Smooth muscle cell (in vitro differentiated cells): ENCODE measurements around the gene NMRK1. TPM values are rescaled to one million over a fixed set of nuclear protein-coding genes. Genes with fewer than 3 reads are reported as not detected.

Experiments
- DNase-seq: peaks from one replicate; lab custom pipeline; 2025; ENCODE audit not compliant: unreplicated experiment; lab: John Stamatoyannopoulos, UW
- H2AFZ ChIP-seq: fragments of 200-600 bp; sonication (generic); 2 replicates; pipeline ENCODE4 v1.6.0; 2016; ENCODE audit warnings: antibody characterized with exemption, low read depth, mild to moderate bottlenecking
- H3F3A ChIP-seq: fragments of 200-600 bp; sonication (generic); 2 replicates; pipeline ENCODE4 v1.6.0; 2017; ENCODE audit warnings: antibody characterized with exemption, low read depth
- H3K27ac ChIP-seq: fragments of 200-600 bp; sonication (generic); 2 replicates; pipeline ENCODE4 v1.5.1; 2016; ENCODE audit warnings: low read depth, mild to moderate bottlenecking
- H3K27me3 ChIP-seq: fragments of 200-600 bp; sonication (generic); 2 replicates; pipeline ENCODE4 v1.6.1; 2016; ENCODE audit warnings: low read depth, mild to moderate bottlenecking
- H3K36me3 ChIP-seq: fragments of 200-600 bp; sonication (generic); 2 replicates; pipeline ENCODE4 v1.5.1; 2016; ENCODE audit warnings: low read depth
- H3K4me1 ChIP-seq: fragments of 200-600 bp; sonication (generic); 2 replicates; pipeline ENCODE4 v1.5.1; 2016; ENCODE audit warnings: low read depth
- H3K4me2 ChIP-seq: fragments of 200-600 bp; sonication (generic); 2 replicates; pipeline ENCODE4 v1.6.0; 2016; ENCODE audit warnings: mild to moderate bottlenecking
- H3K4me3 ChIP-seq: fragments of 200-600 bp; sonication (generic); 2 replicates; pipeline ENCODE4 v1.5.1; 2016; ENCODE audit warnings: mild to moderate bottlenecking
- H3K79me2 ChIP-seq: fragments of 200-600 bp; sonication (generic); 2 replicates; pipeline ENCODE4 v1.6.0; 2016; ENCODE audit warnings: low read depth, mild to moderate bottlenecking
- H3K9ac ChIP-seq: fragments of 200-600 bp; sonication (generic); 2 replicates; pipeline ENCODE4 v1.6.0; 2016; ENCODE audit warnings: low read depth
- H3K9me3 ChIP-seq: fragments of 200-600 bp; sonication (generic); replicated peaks from 2 replicates; pipeline ENCODE4 v1.5.1; 2016; ENCODE audit warnings: low read depth
- H4K20me1 ChIP-seq: fragments of 200-600 bp; sonication (generic); 2 replicates; pipeline ENCODE4 v1.6.0; 2016; ENCODE audit warnings: low read depth
- CTCF ChIP-seq: fragments of 200-600 bp; sonication (generic); IDR thresholded peaks from 2 replicates; pipeline ENCODE4 v1.5.1; 2017; ENCODE audit warnings: borderline replicate concordance, mild to moderate bottlenecking, antibody characterized with exemption; ENCODE audit not compliant: insufficient read depth, poor library complexity, severe bottlenecking
- WGBS: methylation state at CpG from one replicate; pipeline ENCODE4 v1.1.7; 2016; ENCODE audit warnings: low lambda C conversion rate; 5-methylcytosine and 5-hydroxymethylcytosine counted together
- polyA plus RNA-seq: library from polyadenylated mRNA; unstranded; fragments of >200 nt; fragmentation: Nextera tagmentation; extraction: Ambion mirVana; gene quantifications from 2 replicates; pipeline ENCODE4 v1.2.1, GENCODE V29; 2016
- total RNA-seq: library from RNA; depleted of rRNA; stranded (reverse); fragments of >200 nt; gene quantifications from 2 replicates; pipeline ENCODE4 v1.2.3, GENCODE V29; 2014

NMRK1 gene
- total and polyA plus RNA-seq, 2 experiments from 2014 or later: 12.3 to 16.4 TPM

DNA sequence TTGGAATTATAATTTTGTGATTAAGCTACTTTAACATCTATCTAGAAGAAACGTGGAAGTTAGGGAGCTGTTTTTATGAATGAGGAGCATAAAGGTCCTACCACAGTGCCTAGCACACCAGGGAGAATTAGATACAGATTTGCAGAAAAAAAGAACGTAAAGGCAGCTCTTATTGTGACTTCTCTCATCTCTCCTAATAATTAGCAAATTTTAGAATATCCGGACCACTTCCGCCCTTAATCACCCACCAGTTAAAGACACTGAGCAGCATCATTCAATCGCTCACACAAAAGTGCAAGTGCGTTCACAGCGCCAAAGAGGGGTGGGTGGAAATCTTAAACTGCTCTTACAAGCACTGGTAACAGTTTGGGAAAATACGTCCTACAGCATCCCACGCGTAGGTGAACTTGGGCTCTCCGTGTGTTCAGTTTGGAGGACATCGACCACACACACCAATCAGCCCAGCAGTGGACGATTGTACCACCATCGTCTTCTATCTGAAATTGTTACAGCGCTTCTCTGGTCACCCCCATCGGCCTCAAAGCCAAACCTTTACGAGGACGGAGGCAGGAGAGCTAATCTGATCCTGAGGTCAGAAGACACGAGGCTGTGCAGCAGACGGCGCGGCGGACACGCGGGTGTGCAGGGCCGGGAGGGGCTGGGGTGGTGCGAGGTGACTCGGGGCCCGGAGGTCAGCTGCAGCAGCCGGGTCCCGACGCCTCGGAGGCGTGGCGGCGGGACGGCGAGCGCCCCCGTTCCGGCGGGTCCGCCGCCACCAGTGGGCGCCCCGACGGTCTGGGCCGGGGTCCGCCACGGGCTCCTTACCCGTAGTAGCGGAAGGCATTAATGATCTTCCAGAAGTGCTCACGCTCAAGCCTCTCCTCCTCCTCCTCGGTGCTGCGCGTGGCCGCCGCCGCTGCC lies 60.5 kb downstream of the NMRK1 start:
- peaks cover 17% of the 10 kb centered on the region for H3K4me1 ChIP-seq
- no peaks in the 10 kb centered on the region for H3K9me3 ChIP-seq
- peaks cover 31% of the 10 kb centered on the region for H4K20me1 ChIP-seq
- peak overlapping the region; percentile 77 for H3K9ac ChIP-seq
- no peaks in the 10 kb centered on the region for H3K27me3 ChIP-seq
- H2AFZ ChIP-seq: peak overlapping the region; percentile 95
- peak; percentile 5 for TF ChIP-seq CTCF
- DNase-seq: peak; percentile 42
- no peaks in the 10 kb centered on the region for H3F3A ChIP-seq
- H3K4me3 ChIP-seq: peak overlapping the region; percentile 82
- peaks cover 33% of the 10 kb centered on the region for H3K79me2 ChIP-seq
- 1% methylated on average over 52 of the region's 59 CpGs for WGBS
- peak overlapping the region; percentile 88 for H3K4me2 ChIP-seq
- H3K27ac ChIP-seq: peak overlapping the region; percentile 64
- H3K36me3 ChIP-seq: no peaks in the 10 kb centered on the region

- H4K20me1 ChIP-seq: peaks cover 38% of the 10 kb centered on the region
- H3K4me2 ChIP-seq: no peak overlapping the region
- no peak for TF ChIP-seq CTCF
- no peaks in the 10 kb centered on the region for H3K36me3 ChIP-seq
- no peaks in the 10 kb centered on the region for H3F3A ChIP-seq
- H3K4me3 ChIP-seq: no peak overlapping the region
- no peak overlapping the region for H3K9ac ChIP-seq
- peaks cover 17% of the 10 kb centered on the region for H3K4me1 ChIP-seq
- no peaks in the 10 kb centered on the region for H3K27me3 ChIP-seq
- peaks cover 61% of the 10 kb centered on the region for H3K79me2 ChIP-seq
- H3K27ac ChIP-seq: no peak overlapping the region
- no peak overlapping the region for H2AFZ ChIP-seq
- DNase-seq: no peak
- H3K9me3 ChIP-seq: no peaks in the 10 kb centered on the region
Measured at GRCh38 chr9:75023846-75024245, 64.1 kb downstream of the NMRK1 start.

DNA sequence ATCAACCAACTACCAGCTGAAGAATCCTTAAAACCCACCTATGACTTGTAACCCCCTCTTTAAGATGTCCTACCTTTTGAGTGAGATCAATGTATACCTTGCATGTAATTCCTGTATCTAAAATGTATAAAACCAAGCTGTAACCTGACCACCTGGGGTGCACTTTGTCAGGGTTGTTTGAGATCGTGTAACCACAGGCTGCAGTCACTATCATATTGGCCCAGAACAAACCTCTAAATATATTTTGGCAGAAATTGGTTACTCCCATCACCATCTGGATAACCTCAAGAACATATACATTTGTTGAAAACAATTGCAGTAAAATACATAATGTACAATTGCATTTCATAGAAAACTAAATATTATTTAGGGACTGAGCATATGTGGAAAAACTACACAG lies 68.3 kb downstream of the NMRK1 start:
- TF ChIP-seq CTCF: no peak
- H3F3A ChIP-seq: no peaks in the 10 kb centered on the region
- no peak overlapping the region for H3K4me3 ChIP-seq
- H3K79me2 ChIP-seq: peaks cover 41% of the 10 kb centered on the region
- H4K20me1 ChIP-seq: peaks cover 26% of the 10 kb centered on the region
- no peak overlapping the region for H3K9ac ChIP-seq
- no peaks in the 10 kb centered on the region for H3K27me3 ChIP-seq
- 96% methylated on average over 1 of the region's 1 CpG for WGBS
- H3K27ac ChIP-seq: no peak overlapping the region
- no peak for DNase-seq
- H3K4me2 ChIP-seq: no peak overlapping the region
- H3K4me1 ChIP-seq: no peaks in the 10 kb centered on the region
- no peaks in the 10 kb centered on the region for H3K36me3 ChIP-seq
- no peak overlapping the region for H2AFZ ChIP-seq
- no peaks in the 10 kb centered on the region for H3K9me3 ChIP-seq
